Keratinocyte (primary cell): ENCODE results near the gene RERE. TPM values are rescaled to one million over a fixed set of nuclear protein-coding genes. Genes with fewer than 3 reads are reported as not detected.

ENCODE experiments used
- DNase-seq: peaks from one replicate; pipeline ENCODE4 v3.0.0-alpha.2; 2011; ENCODE audit warnings: low read depth, missing footprints, low spot score
- FAIRE-seq: peaks from 2 replicates; lab custom pipeline; 2011; peaks lifted over from hg19 to GRCh38; lab: Jason Lieb, UNC
- H2AFZ ChIP-seq: 2 replicates; pipeline ENCODE4 v1.6.0; 2012; ENCODE audit warnings: low read length, control low read depth, inconsistent platforms; ENCODE audit not compliant: control insufficient read depth
- H3K27ac ChIP-seq: 2 replicates; pipeline ENCODE4 v1.5.1; 2011; ENCODE audit warnings: low read length; ENCODE audit not compliant: control insufficient read depth, insufficient read depth
- H3K27me3 ChIP-seq: 3 replicates; pipeline ENCODE4 v1.6.0; 2011; ENCODE audit warnings: low read length; ENCODE audit not compliant: control insufficient read depth, insufficient read depth; ENCODE audit errors: extremely low read depth
- H3K36me3 ChIP-seq, 2 experiments: 2 replicates in 1 of 2; 3 replicates in 1 of 2; pipeline ENCODE4 v1.5.1; 2011; ENCODE audit warnings: low read length in 2 of 2, mild to moderate bottlenecking in 1 of 2; ENCODE audit not compliant: control insufficient read depth in 2 of 2, insufficient read depth in 2 of 2; ENCODE audit errors: extremely low read depth in 1 of 2
- H3K4me1 ChIP-seq: 3 replicates; pipeline ENCODE4 v1.5.1; 2011; ENCODE audit warnings: low read length; ENCODE audit not compliant: control insufficient read depth, insufficient read depth; ENCODE audit errors: extremely low read depth
- H3K4me2 ChIP-seq: 3 replicates; pipeline ENCODE4 v1.6.0; 2011; ENCODE audit warnings: low read depth, low read length; ENCODE audit not compliant: control insufficient read depth, insufficient read depth; ENCODE audit errors: extremely low read depth
- H3K4me3 ChIP-seq, 3 experiments: fragments of 200-600 bp in 1 of 3; sonication (generic) in 1 of 3; 2 replicates in 2 of 3; 3 replicates in 1 of 3; pipeline ENCODE4 v1.5.1; 2011 to 2016; ENCODE audit warnings: low read length in 3 of 3, mild to moderate bottlenecking in 3 of 3, control low read depth in 2 of 3, inconsistent platforms in 1 of 3, low read depth in 1 of 3, mixed read lengths in 1 of 3, mixed run types in 1 of 3, moderate library complexity in 1 of 3; ENCODE audit not compliant: control insufficient read depth in 2 of 3, insufficient read depth in 2 of 3; ENCODE audit errors: extremely low read depth in 1 of 3
- H3K79me2 ChIP-seq: 2 replicates; pipeline ENCODE4 v1.6.0; 2012; ENCODE audit warnings: low read length; ENCODE audit not compliant: control insufficient read depth, insufficient read depth
- H3K9ac ChIP-seq: 3 replicates; pipeline ENCODE4 v1.6.0; 2011; ENCODE audit warnings: low read length; ENCODE audit not compliant: control insufficient read depth, insufficient read depth; ENCODE audit errors: extremely low read depth
- H3K9me1 ChIP-seq: 3 replicates; pipeline ENCODE4 v1.6.0; 2011; ENCODE audit warnings: low read length; ENCODE audit not compliant: control insufficient read depth, insufficient read depth; ENCODE audit errors: extremely low read depth
- H3K9me3 ChIP-seq: 2 replicates; pipeline ENCODE4 v1.5.1; 2012; ENCODE audit warnings: low read depth, low read length; ENCODE audit not compliant: control insufficient read depth
- H4K20me1 ChIP-seq: 3 replicates; pipeline ENCODE4 v1.6.0; 2011; ENCODE audit warnings: low read length; ENCODE audit not compliant: control insufficient read depth, insufficient read depth; ENCODE audit errors: extremely low read depth
- CTCF ChIP-seq, 3 experiments: IDR thresholded peaks in 1 of 3; conservative IDR thresholded peaks in 1 of 3; optimal IDR thresholded peaks in 1 of 3; 2 replicates in 2 of 3; 3 replicates in 1 of 3; pipeline versions ENCODE3 to v1.5.1; 2011; ENCODE audit warnings: low read length in 3 of 3, mild to moderate bottlenecking in 3 of 3, moderate library complexity in 2 of 3, control low read depth in 1 of 3, inconsistent platforms in 1 of 3; ENCODE audit not compliant: insufficient read depth in 2 of 3; ENCODE audit errors: extremely low read depth in 1 of 3
- EZH2 ChIP-seq: IDR thresholded peaks from one replicate; pipeline ENCODE4 v1.6.1; 2012; ENCODE audit warnings: inconsistent platforms, mild to moderate bottlenecking, low read length, moderate library complexity
- dilution Hi-C: fragments of 300-500 bp; cut with MboI; formaldehyde crosslinking; loops from one replicate; pipeline ENCODE4 v1.7.0; 2020; ENCODE audit warnings: low sequenced_read_pairs; ENCODE audit not compliant: extremely low pct_ligation_motif_present
- polyA plus RNA-seq, 5 experiments: library from polyadenylated mRNA; depleted of rRNA in 3 of 5; stranded (reverse) in 3 of 5; stranded (forward) in 1 of 5; unstranded in 1 of 5; fragments of >200 nt; gene quantifications; 1 replicate in 1 of 5; 2 replicates in 3 of 5; 3 replicates in 1 of 5; pipeline versions ENCODE4 v1.2.1 to v1.2.3, GENCODE V29; 2011 to 2012; ENCODE audit warnings: missing spikeins in 2 of 5, low read depth in 1 of 5, low replicate concordance in 1 of 5

The RERE gene
- polyA plus RNA-seq, 1 donor (not counting 4 experiments of a cell fraction or from before 2014, with no cell fraction given) = 3.8 TPM

GRCh38 chr1:8518490-8518801 is 299.0 kb downstream of the RERE start:
- no peak overlapping the region for H2AFZ ChIP-seq
- H4K20me1 ChIP-seq = no peaks in the 10 kb centered on the region
- H3K4me1 ChIP-seq = peaks cover 9% of the 10 kb centered on the region
- H3K4me3 ChIP-seq = no peak overlapping the region
- TF ChIP-seq EZH2 (no peak), CTCF (optimal IDR thresholded peaks at IDR 0.05 in 1 of 3, IDR thresholded peaks at IDR 0.05 in 1 of 3, conservative IDR thresholded peaks at IDR 0.05 in 1 of 3; ENCODE audit: extremely low read depth in 1 of 3, insufficient read depth in 2 of 3, low read length in 3 of 3) (no peak)
- H3K9ac ChIP-seq = no peak overlapping the region
- FAIRE-seq (no peak), DNase-seq (no peak)
- H3K27ac ChIP-seq = no peak overlapping the region
- peaks cover 9% of the 10 kb centered on the region for H3K79me2 ChIP-seq
- H3K27me3 ChIP-seq = no peaks in the 10 kb centered on the region
- H3K4me2 ChIP-seq = no peak overlapping the region
- H3K9me3 ChIP-seq = no peaks in the 10 kb centered on the region
- H3K36me3 ChIP-seq = no peaks in the 10 kb centered on the region
- H3K9me1 ChIP-seq = no peaks in the 10 kb centered on the region
- dilution Hi-C loops = no loop called here

- no peak for FAIRE-seq
- Histone ChIP-seq H3K36me3 (no peaks in the 10 kb centered on the region), H3K4me3 (no peak overlapping the region), H3K4me2 (no peak overlapping the region), H3K27ac (no peak overlapping the region), H3K9ac (no peak overlapping the region), H2AFZ (no peak overlapping the region), H3K9me1 (no peaks in the 10 kb centered on the region), H3K27me3 (no peaks in the 10 kb centered on the region), H4K20me1 (no peaks in the 10 kb centered on the region), H3K79me2 (peaks cover 5% of the 10 kb centered on the region), H3K9me3 (no peaks in the 10 kb centered on the region), H3K4me1 (peaks cover 7% of the 10 kb centered on the region)
- TF ChIP-seq EZH2 (no peak), CTCF (optimal IDR thresholded peaks at IDR 0.05 in 1 of 3, IDR thresholded peaks at IDR 0.05 in 1 of 3, conservative IDR thresholded peaks at IDR 0.05 in 1 of 3; ENCODE audit: extremely low read depth in 1 of 3, insufficient read depth in 2 of 3, low read length in 3 of 3) (no peak)
- dilution Hi-C loops = no loop called here
- DNase-seq = no peak
Measured at GRCh38 chr1:8517661-8518489, 299.6 kb downstream of the RERE start.
